HUES48 (cell line): Measurements from ENCODE around the gene EXOC4.

ENCODE experiments used
- H3K27ac ChIP-seq: one replicate; pipeline ENCODE4 v1.7.0; 2013; ENCODE audit warnings: low read depth, low read length, inconsistent platforms
- H3K27me3 ChIP-seq: 2 replicates; pipeline ENCODE4 v1.6.1; 2013; ENCODE audit warnings: mild to moderate bottlenecking, low read length; ENCODE audit not compliant: control insufficient read depth, insufficient read depth
- H3K36me3 ChIP-seq: 2 replicates; pipeline ENCODE4 v1.6.1; 2013; ENCODE audit warnings: low read length; ENCODE audit not compliant: control insufficient read depth, insufficient read depth
- H3K4me1 ChIP-seq: 2 replicates; pipeline ENCODE4 v1.6.1; 2013; ENCODE audit warnings: mild to moderate bottlenecking, low read length; ENCODE audit not compliant: control insufficient read depth, insufficient read depth
- H3K4me3 ChIP-seq: 2 replicates; pipeline ENCODE4 v1.5.1; 2013; ENCODE audit warnings: mild to moderate bottlenecking, low read depth, low read length
- H3K9ac ChIP-seq: 2 replicates; pipeline ENCODE4 v1.6.1; 2013; ENCODE audit warnings: mild to moderate bottlenecking, low read depth, low read length, moderate library complexity
- H3K9me3 ChIP-seq: 2 replicates; pipeline ENCODE4 v1.6.1; 2013; ENCODE audit warnings: low read length; ENCODE audit not compliant: control insufficient read depth, insufficient read depth

Gene EXOC4

GRCh38 chr7:133783276-133783675 lies 530.4 kb downstream of the EXOC4 start:
- H3K9me3 ChIP-seq = no peaks in the 10 kb centered on the region
- no peaks in the 10 kb centered on the region for H3K27me3 ChIP-seq
- no peak overlapping the region for H3K27ac ChIP-seq
- no peaks in the 10 kb centered on the region for H3K4me1 ChIP-seq
- H3K36me3 ChIP-seq = no peaks in the 10 kb centered on the region
- H3K9ac ChIP-seq = no peak overlapping the region
- H3K4me3 ChIP-seq = no peak overlapping the region

GRCh38 chr7:133784486-133785001 lies 531.7 kb downstream of the EXOC4 start:
- H3K27me3 ChIP-seq = no peaks in the 10 kb centered on the region
- H3K36me3 ChIP-seq = no peaks in the 10 kb centered on the region
- H3K9ac ChIP-seq = no peak overlapping the region
- H3K4me1 ChIP-seq = no peaks in the 10 kb centered on the region
- no peak overlapping the region for H3K4me3 ChIP-seq
- H3K27ac ChIP-seq = no peak overlapping the region
- no peaks in the 10 kb centered on the region for H3K9me3 ChIP-seq

- H3K27me3 ChIP-seq = no peaks in the 10 kb centered on the region
- H3K9me3 ChIP-seq = no peaks in the 10 kb centered on the region
- peaks cover 5% of the 10 kb centered on the region; the same call in 1 of the 2 replicates for H3K4me1 ChIP-seq
- no peak overlapping the region for H3K9ac ChIP-seq
- H3K27ac ChIP-seq = no peak overlapping the region
- no peaks in the 10 kb centered on the region for H3K36me3 ChIP-seq
- no peak overlapping the region for H3K4me3 ChIP-seq
These were observed 533.6 kb downstream of the EXOC4 start for GRCh38 chr7:133786401-133786937.

GRCh38 chr7:133789974-133790373 lies 537.1 kb downstream of the EXOC4 start:
- no peaks in the 10 kb centered on the region for H3K9me3 ChIP-seq
- peaks cover 5% of the 10 kb centered on the region; the same call in 1 of the 2 replicates for H3K4me1 ChIP-seq
- H3K9ac ChIP-seq = no peak overlapping the region
- H3K36me3 ChIP-seq = no peaks in the 10 kb centered on the region
- no peak overlapping the region for H3K27ac ChIP-seq
- no peaks in the 10 kb centered on the region for H3K27me3 ChIP-seq
- H3K4me3 ChIP-seq = no peak overlapping the region

GRCh38 chr7:133790911-133791310 lies 538.0 kb downstream of the EXOC4 start:
- Histone ChIP-seq H3K4me3 (no peak overlapping the region), H3K4me1 (peaks cover 5% of the 10 kb centered on the region; the same call in 1 of the 2 replicates), H3K9ac (no peak overlapping the region), H3K36me3 (no peaks in the 10 kb centered on the region), H3K9me3 (no peaks in the 10 kb centered on the region), H3K27ac (no peak overlapping the region), H3K27me3 (no peaks in the 10 kb centered on the region)

- Histone ChIP-seq H3K9me3 (no peaks in the 10 kb centered on the region), H3K4me3 (no peak overlapping the region), H3K27ac (no peak overlapping the region), H3K4me1 (peaks cover 5% of the 10 kb centered on the region; the same call in 1 of the 2 replicates), H3K27me3 (no peaks in the 10 kb centered on the region), H3K36me3 (no peaks in the 10 kb centered on the region), H3K9ac (no peak overlapping the region)
These were observed 541.6 kb downstream of the EXOC4 start for GRCh38 chr7:133794479-133794878.

GRCh38 chr7:133795068-133795665 lies 542.3 kb downstream of the EXOC4 start:
- no peaks in the 10 kb centered on the region for H3K9me3 ChIP-seq
- H3K9ac ChIP-seq = no peak overlapping the region
- H3K4me1 ChIP-seq = peaks cover under 1% of the 10 kb centered on the region; the same call in 1 of the 2 replicates
- H3K27ac ChIP-seq = no peak overlapping the region
- no peak overlapping the region for H3K4me3 ChIP-seq
- no peaks in the 10 kb centered on the region for H3K27me3 ChIP-seq
- no peaks in the 10 kb centered on the region for H3K36me3 ChIP-seq

GRCh38 chr7:133796782-133797745 lies 544.2 kb downstream of the EXOC4 start:
- H3K9me3 ChIP-seq = no peaks in the 10 kb centered on the region
- H3K27ac ChIP-seq = no peak overlapping the region
- no peaks in the 10 kb centered on the region for H3K4me1 ChIP-seq
- no peaks in the 10 kb centered on the region for H3K36me3 ChIP-seq
- no peaks in the 10 kb centered on the region for H3K27me3 ChIP-seq
- H3K9ac ChIP-seq = no peak overlapping the region
- H3K4me3 ChIP-seq = no peak overlapping the region

GRCh38 chr7:133797818-133798520 lies 545.1 kb downstream of the EXOC4 start:
- no peaks in the 10 kb centered on the region for H3K4me1 ChIP-seq
- H3K36me3 ChIP-seq = no peaks in the 10 kb centered on the region
- H3K27ac ChIP-seq = no peak overlapping the region
- H3K4me3 ChIP-seq = no peak overlapping the region
- no peak overlapping the region for H3K9ac ChIP-seq
- H3K27me3 ChIP-seq = no peaks in the 10 kb centered on the region
- no peaks in the 10 kb centered on the region for H3K9me3 ChIP-seq

- H3K27me3 ChIP-seq = no peaks in the 10 kb centered on the region
- no peak overlapping the region for H3K27ac ChIP-seq
- no peaks in the 10 kb centered on the region for H3K4me1 ChIP-seq
- no peak overlapping the region for H3K9ac ChIP-seq
- H3K4me3 ChIP-seq = no peak overlapping the region
- H3K9me3 ChIP-seq = no peaks in the 10 kb centered on the region
- no peaks in the 10 kb centered on the region for H3K36me3 ChIP-seq
These were observed 548.5 kb downstream of the EXOC4 start for GRCh38 chr7:133801341-133801740.
